Transverse colon (tissue), 4 donors: Measurements from ENCODE around the gene DPY19L3. TPM values are rescaled to one million over a fixed set of nuclear protein-coding genes. Genes with fewer than 3 reads are reported as not detected.
"Not testable (repeated sequence)": the region's sequence is repeated elsewhere in the genome, so short reads cannot be mapped to it uniquely, and the experiment has no call there.

Experiments used
- DNase-seq: peaks from one replicate; pipeline ENCODE4 v3.0.0-alpha.2; 2019
- H3K27ac ChIP-seq, 4 donors: fragments of 200-600 bp; sonication (generic); 2 replicates each; pipeline ENCODE4 v1.5.1; 2016 to 2018; ENCODE audit warnings: inconsistent platforms in 4 of 4
- H3K27me3 ChIP-seq: fragments of 200-600 bp; sonication (generic); 2 replicates; pipeline ENCODE4 v1.5.1; 2017; ENCODE audit warnings: inconsistent platforms
- H3K36me3 ChIP-seq, 4 donors: fragments of 200-600 bp; sonication (generic); 2 replicates each; pipeline ENCODE4 v1.5.1; 2017 to 2019; ENCODE audit warnings: inconsistent platforms in 4 of 4
- H3K4me1 ChIP-seq, 4 donors: fragments of 200-600 bp; sonication (generic); 2 replicates each; pipeline ENCODE4 v1.5.1; 2017 to 2020; ENCODE audit warnings: inconsistent platforms in 4 of 4
- H3K4me3 ChIP-seq, 4 donors: fragments of 200-600 bp; sonication (generic); 1 replicate in 1 of 4; 2 replicates in 3 of 4; pipeline versions ENCODE4 v1.5.1 to v1.6.1; 2017 to 2019; ENCODE audit warnings: inconsistent platforms in 4 of 4
- H3K9me3 ChIP-seq, 2 donors: fragments of 200-600 bp; sonication (generic); 2 replicates each; pipeline ENCODE4 v1.5.1; 2017 to 2019; ENCODE audit warnings: inconsistent platforms in 2 of 2
- EP300 ChIP-seq: sonication (generic); formaldehyde crosslinking; IDR thresholded peaks from one replicate; pipeline ENCODE4 v1.6.1; 2017; ENCODE audit warnings: antibody characterized with exemption, low read depth
- POLR2A ChIP-seq: fragments of 450-650 bp; IDR thresholded peaks from one replicate; pipeline ENCODE4 v1.6.1; 2016; ENCODE audit warnings: antibody characterized with exemption, mild to moderate bottlenecking, moderate library complexity
- POLR2AphosphoS5 ChIP-seq, 3 donors: sonication (generic); formaldehyde crosslinking; IDR thresholded peaks; one replicate each; pipeline ENCODE4 v1.6.1; 2016; ENCODE audit warnings: antibody characterized with exemption in 3 of 3
- WGBS, 2 donors: methylation state at CpG; one replicate each; pipeline ENCODE4 v1.1.5; 2018; ENCODE audit warnings: low coverage in 1 of 2; 5-methylcytosine and 5-hydroxymethylcytosine counted together
- in situ Hi-C, 4 donors: fragments of 200-750 bp; cut with MboI; loops; one replicate each; pipeline versions ENCODE4 v1.15.0 to v1.15.1; 2017; ENCODE audit warnings: low sequenced_read_pairs in 3 of 4, low pct_ligation_motif_present in 1 of 4, low pct_unique_long_range_greater_than_20kb in 1 of 4
- intact Hi-C: fragments of 100-400 bp; cut with DNase I; formaldehyde crosslinking; loops from one replicate; pipeline ENCODE4 v1.15.1; 2023; ENCODE audit warnings: low total_unique reads
- total RNA-seq, 4 donors: library from RNA; depleted of rRNA; stranded (reverse); fragments of >200 nt; gene quantifications; one replicate each; pipeline ENCODE4 v1.1.0, GENCODE V29; 2016
- TF ChIP-seq, protein P1 (sequence below), 5 experiments: fragments of 200-600 bp in 3 of 5; fragments of 450-650 bp in 2 of 5; sonication (generic) in 3 of 5; IDR thresholded peaks; 1 replicate in 2 of 5; 2 replicates in 3 of 5; pipeline ENCODE4 v1.5.1; 2016 to 2017; ENCODE audit warnings: antibody characterized with exemption in 5 of 5, inconsistent platforms in 3 of 5, mild to moderate bottlenecking in 2 of 5, moderate library complexity in 1 of 5

Gene DPY19L3
- total RNA-seq, 4 donors from 2014 or later = 15.6 to 48.6 (median 20.2) TPM

DNA sequence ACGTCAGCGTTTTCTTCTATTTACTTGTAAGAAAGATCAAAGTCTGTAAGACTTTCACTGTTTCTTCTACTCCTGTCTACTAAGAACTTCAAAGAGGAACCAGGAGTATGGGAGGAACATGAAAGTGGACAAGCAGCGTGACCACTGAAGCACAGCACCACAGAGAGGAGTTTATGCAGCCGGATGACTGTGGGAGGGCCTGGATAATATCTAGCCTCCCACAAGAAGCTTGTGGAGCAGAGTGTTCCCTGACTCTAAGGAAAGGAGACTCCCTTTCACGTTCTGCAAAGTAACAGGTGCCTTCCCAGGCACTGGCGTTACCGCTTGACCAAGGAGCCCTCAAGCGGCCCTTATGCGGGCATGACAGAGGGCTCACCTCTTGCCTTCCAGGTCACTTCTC lies 91.8 kb downstream of the DPY19L3 start:
- H3K36me3 ChIP-seq = no peaks in the 10 kb centered on the region
- DNase-seq = no peak
- H3K27ac ChIP-seq = no peak overlapping the region
- intact Hi-C loops (no loop called here), in situ Hi-C loops (no loop called here)
- H3K4me1 ChIP-seq = no peaks in the 10 kb centered on the region
- WGBS, 2 donors = 79 to 86% methylated on average over 6 to 9 of the region's 9 CpGs
- TF ChIP-seq POLR2A (no peak), EP300 (no peak), POLR2AphosphoS5 (IDR thresholded peaks at IDR 0.05) (no peak)
- TF ChIP-seq, protein P1, sequence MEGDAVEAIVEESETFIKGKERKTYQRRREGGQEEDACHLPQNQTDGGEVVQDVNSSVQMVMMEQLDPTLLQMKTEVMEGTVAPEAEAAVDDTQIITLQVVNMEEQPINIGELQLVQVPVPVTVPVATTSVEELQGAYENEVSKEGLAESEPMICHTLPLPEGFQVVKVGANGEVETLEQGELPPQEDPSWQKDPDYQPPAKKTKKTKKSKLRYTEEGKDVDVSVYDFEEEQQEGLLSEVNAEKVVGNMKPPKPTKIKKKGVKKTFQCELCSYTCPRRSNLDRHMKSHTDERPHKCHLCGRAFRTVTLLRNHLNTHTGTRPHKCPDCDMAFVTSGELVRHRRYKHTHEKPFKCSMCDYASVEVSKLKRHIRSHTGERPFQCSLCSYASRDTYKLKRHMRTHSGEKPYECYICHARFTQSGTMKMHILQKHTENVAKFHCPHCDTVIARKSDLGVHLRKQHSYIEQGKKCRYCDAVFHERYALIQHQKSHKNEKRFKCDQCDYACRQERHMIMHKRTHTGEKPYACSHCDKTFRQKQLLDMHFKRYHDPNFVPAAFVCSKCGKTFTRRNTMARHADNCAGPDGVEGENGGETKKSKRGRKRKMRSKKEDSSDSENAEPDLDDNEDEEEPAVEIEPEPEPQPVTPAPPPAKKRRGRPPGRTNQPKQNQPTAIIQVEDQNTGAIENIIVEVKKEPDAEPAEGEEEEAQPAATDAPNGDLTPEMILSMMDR (IDR thresholded peaks at IDR 0.05) = no peak
- H3K4me3 ChIP-seq = no peak overlapping the region
- H3K9me3 ChIP-seq = no peaks in the 10 kb centered on the region
- no peaks in the 10 kb centered on the region for H3K27me3 ChIP-seq

DNA sequence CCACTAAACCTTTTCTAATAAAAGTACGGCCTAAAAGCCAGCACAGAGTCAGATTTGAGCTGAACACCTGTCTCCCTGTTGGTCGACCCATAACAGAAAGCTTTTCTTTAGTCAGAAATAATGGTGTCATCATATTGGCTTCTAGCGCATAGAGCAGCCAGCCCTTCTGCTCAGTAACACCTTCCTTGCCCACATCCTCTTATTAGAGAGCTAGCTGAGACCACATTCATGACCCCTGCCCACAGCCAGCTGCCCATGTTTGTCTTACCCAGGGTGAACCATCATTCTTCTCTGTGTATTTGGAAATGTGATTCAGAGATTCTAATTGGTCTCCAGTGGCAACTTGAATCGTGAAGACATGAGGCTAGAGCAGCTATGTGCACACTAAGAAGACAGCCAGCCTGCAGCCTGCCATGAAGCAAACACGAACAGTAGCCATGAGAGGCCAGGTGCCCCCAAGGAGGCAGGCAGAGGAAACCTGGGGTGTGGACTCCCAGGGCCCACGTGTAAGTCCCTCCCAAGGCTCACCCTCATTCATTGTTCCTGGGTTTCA lies 93.2 kb downstream of the DPY19L3 start:
- H3K36me3 ChIP-seq = no peaks in the 10 kb centered on the region
- in situ Hi-C loops (no loop called here), intact Hi-C loops (no loop called here)
- no peak for DNase-seq
- WGBS, 2 donors = 56 to 60% methylated on average over 1 to 6 of the region's 6 CpGs
- no peaks in the 10 kb centered on the region for H3K9me3 ChIP-seq
- no peak overlapping the region for H3K27ac ChIP-seq
- TF ChIP-seq POLR2AphosphoS5 (IDR thresholded peaks at IDR 0.05) (no peak), EP300 (no peak), POLR2A (no peak)
- TF ChIP-seq, protein P1 (IDR thresholded peaks at IDR 0.05) = no peak
- H3K4me1 ChIP-seq = no peaks in the 10 kb centered on the region
- H3K27me3 ChIP-seq = no peaks in the 10 kb centered on the region
- H3K4me3 ChIP-seq = no peak overlapping the region

DNA sequence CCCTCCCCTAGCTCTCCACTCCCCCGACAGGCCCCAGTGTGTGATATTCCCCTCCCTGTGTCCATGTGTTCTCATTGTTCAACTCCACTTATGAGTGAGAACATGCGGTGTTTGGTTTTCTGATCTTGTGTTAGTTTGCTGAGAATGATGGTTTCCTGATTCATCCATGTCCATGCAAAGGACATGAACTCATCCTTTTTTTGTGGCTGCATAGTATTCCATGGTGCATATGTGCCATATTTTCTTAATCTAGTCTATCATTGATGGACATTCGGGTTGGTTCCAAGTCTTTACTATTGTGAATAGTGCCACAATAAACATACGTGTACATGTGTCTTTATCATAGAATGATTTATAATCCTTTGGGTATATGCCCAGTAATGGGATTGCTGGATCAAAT lies 106.9 kb downstream of the DPY19L3 start:
- H3K9me3 ChIP-seq, H3K27me3 ChIP-seq, H3K36me3 ChIP-seq, in situ Hi-C loops, H3K4me1 ChIP-seq, H3K4me3 ChIP-seq, H3K27ac ChIP-seq, intact Hi-C loops, DNase-seq: not testable (repeated sequence)
- WGBS, 2 donors = 87 to 96% methylated on average over 4 of the region's 4 CpGs

DNA sequence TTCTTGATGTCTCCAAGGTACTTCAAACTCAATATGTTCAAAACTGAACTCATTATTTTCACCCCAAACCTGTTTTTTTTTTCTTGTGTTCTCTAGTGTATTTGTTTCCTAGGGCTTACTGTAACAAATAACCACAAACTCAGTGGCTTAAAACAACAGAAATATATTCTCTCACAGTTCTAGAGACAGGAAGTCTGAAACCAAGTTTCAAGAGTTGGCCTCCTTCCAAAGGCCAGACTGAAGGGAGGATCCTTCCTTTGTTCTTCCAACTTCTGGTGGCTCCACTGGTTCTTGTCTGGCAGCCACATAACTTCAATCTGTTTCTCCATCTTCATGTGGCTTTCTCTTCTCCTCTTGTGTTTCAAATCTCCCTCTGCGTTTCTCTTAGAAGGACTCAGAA lies 113.5 kb downstream of the DPY19L3 start:
- no peaks in the 10 kb centered on the region for H3K4me1 ChIP-seq
- H3K27ac ChIP-seq = no peak overlapping the region
- no peak for DNase-seq
- in situ Hi-C loops (no loop called here), intact Hi-C loops (no loop called here)
- no peaks in the 10 kb centered on the region for H3K9me3 ChIP-seq
- 0 to 20% methylated on average over 1 of the region's 1 CpG for WGBS, 2 donors
- no peaks in the 10 kb centered on the region for H3K36me3 ChIP-seq
- H3K4me3 ChIP-seq = no peak overlapping the region
- TF ChIP-seq EP300 (no peak), POLR2A (no peak)
- H3K27me3 ChIP-seq = no peaks in the 10 kb centered on the region

DNA sequence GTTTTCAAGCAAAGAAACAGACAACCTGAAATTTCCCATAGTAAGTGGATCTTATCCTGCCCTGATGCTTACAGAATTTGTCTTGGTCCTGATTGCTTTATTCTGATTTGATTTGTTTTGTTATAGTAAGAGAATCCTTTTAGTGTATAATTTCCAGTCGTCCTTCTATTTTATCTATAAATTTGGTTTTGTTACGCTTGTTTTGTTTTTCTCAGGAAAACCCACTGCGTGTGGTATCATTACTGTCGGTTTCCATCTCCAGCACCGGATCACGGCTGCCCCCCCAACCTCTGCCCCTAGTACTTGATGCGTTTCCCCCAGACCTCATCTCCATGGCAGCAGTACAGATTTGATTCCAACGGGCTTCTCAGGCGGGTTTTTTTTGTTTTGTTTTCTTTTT lies 117.4 kb downstream of the DPY19L3 start:
- Histone ChIP-seq H3K4me1 (no peaks in the 10 kb centered on the region), H3K36me3 (no peaks in the 10 kb centered on the region), H3K4me3 (no peak overlapping the region), H3K27ac (no peak overlapping the region), H3K9me3 (no peaks in the 10 kb centered on the region), H3K27me3 (no peaks in the 10 kb centered on the region)
- 86% methylated on average over 9 of the region's 9 CpGs for WGBS, 2 donors
- TF ChIP-seq EP300 = no peak
- TF ChIP-seq POLR2AphosphoS5 (IDR thresholded peaks at IDR 0.05) = no peak
- no peak for TF ChIP-seq POLR2A
- TF ChIP-seq, protein P1 (IDR thresholded peaks at IDR 0.05) = no peak
- DNase-seq = no peak
- in situ Hi-C loops (no loop called here), intact Hi-C loops (no loop called here)
